ENCODE data around the gene ITPR1. TPM values are rescaled to one million over a fixed set of nuclear protein-coding genes. Genes with fewer than 3 reads are reported as not detected.

The ITPR1 gene
- total and polyA plus RNA-seq, 10 of the 15 experiments (the other 5 are each of a cell fraction or from before 2014, with no cell fraction given) = 12.2 to 239 (median 28.4) TPM

- no peaks in the 10 kb centered on the region for H4K20me1 ChIP-seq (ENCODE audit: control insufficient read depth, insufficient read depth)
- no TSS peak for BruUV-seq (replicated peaks)
- H3K4me1 ChIP-seq (ENCODE audit: control insufficient read depth, insufficient read depth, low read length) = no peaks in the 10 kb centered on the region
- 72% methylated on average over 12 of the region's 12 CpGs for WGBS (ENCODE audit: insufficient coverage, insufficient replicate concordance, low lambda C conversion rate, missing lambda C conversion rate)
- SMC1A ChIA-PET (ENCODE audit: uncharacterized antibody, unreplicated experiment) = interaction anchor here (0.7 to 23.0 kb wide), 51 partner anchors 9 to 403 kb away, joined by 3 to 429 read pairs (median 6); partner anchors contain the start of gene BHLHE40
- ATAC-seq (peak; percentile 78), DNase-seq (ENCODE audit: low read depth, low spot score) (no peak), FAIRE-seq (peak; percentile 73)
- H3K4me3 ChIP-seq = no peak overlapping the region
- POLR2A ChIA-PET = interaction anchor here (0.7 to 4.3 kb wide), 13 partner anchors 9 to 338 kb away, joined by 3 to 25 read pairs (median 4); no protein-coding TSS in a partner anchor
- H3K9me3 ChIP-seq (replicated peaks; ENCODE audit: control insufficient read depth, insufficient read depth, low read length) = no peaks in the 10 kb centered on the region
- H3K36me3 ChIP-seq (ENCODE audit: control insufficient read depth in 2 of 2, insufficient read depth in 2 of 2, low read length in 1 of 2) = peaks cover 10% of the 10 kb centered on the region in 2 experiments
- H3K9ac ChIP-seq (ENCODE audit: control insufficient read depth, insufficient read depth, low read length) = no peak overlapping the region
- H3K27ac ChIP-seq (ENCODE audit: control insufficient read depth, insufficient read depth) = no peak overlapping the region
- H2AFZ ChIP-seq (ENCODE audit: control insufficient read depth, low read depth, low read length) = no peak overlapping the region
- RAD21 ChIA-PET (ENCODE audit: unreplicated experiment) = interaction anchor here (0.6 to 13.5 kb wide), 43 partner anchors 9 to 403 kb away, joined by 3 to 264 read pairs (median 4); partner anchors contain the start of gene BHLHE40
- H3K27me3 ChIP-seq (replicated peaks in 1 of 2; ENCODE audit: control insufficient read depth in 2 of 2, insufficient read depth in 2 of 2, low read length in 1 of 2) = no peaks in the 10 kb centered on the region
- H3K4me2 ChIP-seq (ENCODE audit: control insufficient read depth, insufficient read depth) = no peak overlapping the region
- in situ Hi-C loops (cut with MboI) (no loop called here), intact Hi-C loops (cut with micrococcal nuclease; ENCODE audit: unreplicated experiment) (loop anchor here (5.0 kb wide), 1 partner anchor 107 kb away; no protein-coding TSS in a partner anchor)
- H3K79me2 ChIP-seq (ENCODE audit: control insufficient read depth, insufficient read depth, low read length) = no peaks in the 10 kb centered on the region
- CTCF ChIA-PET = interaction anchor here (0.7 to 7.0 kb wide), 57 partner anchors 9 to 370 kb away, joined by 3 to 81 read pairs (median 5); partner anchors contain the start of gene BHLHE40
- TF ChIP-seq BCL3 (IDR thresholded peaks at IDR 0.05; ENCODE audit: borderline replicate concordance, insufficient read depth, low read depth, low read length, poor library complexity, severe bottlenecking) (no peak), MAX (IDR thresholded peaks at IDR 0.05; ENCODE audit: low read depth, low read length) (no peak), RCOR1 (conservative IDR thresholded peaks at IDR 0.05; ENCODE audit: low read depth, low read length) (no peak), RAD21 (IDR thresholded peaks at IDR 0.05; ENCODE audit: insufficient read depth, low read depth, low read length) (peak; percentile 87), RUNX3 (IDR thresholded peaks at IDR 0.05; ENCODE audit: low read length) (no peak; the same call in 1 of the 2 replicates), ZNF274 (IDR thresholded peaks at IDR 0.05; ENCODE audit: insufficient read depth, insufficient read length) (no peak), KLF5 (IDR thresholded peaks at IDR 0.05; ENCODE audit: partially characterized antibody) (no peak), ZNF592 (IDR thresholded peaks at IDR 0.05) (no peak), RBBP5 (conservative IDR thresholded peaks at IDR 0.05) (no peak), SMC3 (IDR thresholded peaks at IDR 0.05; ENCODE audit: borderline replicate concordance, low read length) (peak; percentile 66), IRF3 (IDR thresholded peaks at IDR 0.05) (no peak), CTCF (IDR thresholded peaks at IDR 0.05 in 2 of 3, conservative IDR thresholded peaks at IDR 0.05 in 1 of 3; ENCODE audit: control insufficient read depth in 2 of 3, extremely low read depth in 1 of 3, insufficient read depth in 1 of 3, low read depth in 3 of 3, low read length in 3 of 3) (peak; percentile 27 to 56 (median 46); a peak in 4 of 6 replicates), YY1 (IDR thresholded peaks at IDR 0.05; ENCODE audit: low read depth, low read length) (peak; percentile 35; the same call in 1 of the 2 replicates)
Observed at GRCh38 chr3:4720316-4721075, 227.3 kb downstream of the ITPR1 start.

All from GM12878 (cell line).